ENCODE measurements around the gene NARS2.

Gene NARS2

GRCh38 chr11:78446210-78446609, 128.5 kb downstream of the NARS2 start:
- TF ChIP-seq TCF12 (IDR thresholded peaks at IDR 0.05; ENCODE audit: low read depth) (no peak), REST (IDR thresholded peaks at IDR 0.05; ENCODE audit: low read depth) (no peak), USF1 (IDR thresholded peaks at IDR 0.05) (no peak), EP300 (IDR thresholded peaks at IDR 0.05; ENCODE audit: borderline replicate concordance) (no peak), RAD21 (IDR thresholded peaks at IDR 0.05; ENCODE audit: low read depth) (no peak), CEBPB (IDR thresholded peaks at IDR 0.05) (no peak), CREB1 (IDR thresholded peaks at IDR 0.05; ENCODE audit: low read depth) (no peak), EGR1 (IDR thresholded peaks at IDR 0.05) (no peak), TAF1 (IDR thresholded peaks at IDR 0.05; ENCODE audit: low read depth) (no peak), ZBTB7A (IDR thresholded peaks at IDR 0.05; ENCODE audit: low read depth) (no peak), MAX (IDR thresholded peaks at IDR 0.05) (no peak)

GRCh38 chr11:78444726-78445125, 129.9 kb downstream of the NARS2 start:
- TF ChIP-seq CREB1 (IDR thresholded peaks at IDR 0.05; ENCODE audit: low read depth), result no peak
- TF ChIP-seq TCF12 (IDR thresholded peaks at IDR 0.05; ENCODE audit: low read depth), result no peak
- no peak for TF ChIP-seq TEAD4 (IDR thresholded peaks at IDR 0.05)
- no peak for TF ChIP-seq USF1 (IDR thresholded peaks at IDR 0.05)
- TF ChIP-seq EGR1 (IDR thresholded peaks at IDR 0.05), result no peak
- TF ChIP-seq MAX (IDR thresholded peaks at IDR 0.05), result no peak

- no peak for TF ChIP-seq RAD21 (IDR thresholded peaks at IDR 0.05; ENCODE audit: low read depth)
- no peak for TF ChIP-seq TEAD4 (IDR thresholded peaks at IDR 0.05)
- TF ChIP-seq ZBTB7A (IDR thresholded peaks at IDR 0.05; ENCODE audit: low read depth), result no peak
- no peak for TF ChIP-seq NFIC (IDR thresholded peaks at IDR 0.05)
- TF ChIP-seq CEBPB (IDR thresholded peaks at IDR 0.05), result no peak
- TF ChIP-seq USF1 (IDR thresholded peaks at IDR 0.05), result no peak
- TF ChIP-seq CREB1 (IDR thresholded peaks at IDR 0.05; ENCODE audit: low read depth), result no peak
- TF ChIP-seq EP300 (IDR thresholded peaks at IDR 0.05; ENCODE audit: borderline replicate concordance), result no peak
- no peak for TF ChIP-seq EGR1 (IDR thresholded peaks at IDR 0.05)
- TF ChIP-seq FOXM1 (IDR thresholded peaks at IDR 0.05; ENCODE audit: borderline replicate concordance, low read depth), result no peak
- no peak for TF ChIP-seq TCF12 (IDR thresholded peaks at IDR 0.05; ENCODE audit: low read depth)
Observed at GRCh38 chr11:78441956-78442355, 132.7 kb downstream of the NARS2 start.

- TF ChIP-seq TCF12 (IDR thresholded peaks at IDR 0.05; ENCODE audit: low read depth) (no peak), MAX (IDR thresholded peaks at IDR 0.05) (no peak), RAD21 (IDR thresholded peaks at IDR 0.05; ENCODE audit: low read depth) (no peak), TEAD4 (IDR thresholded peaks at IDR 0.05) (no peak), FOXM1 (IDR thresholded peaks at IDR 0.05; ENCODE audit: borderline replicate concordance, low read depth) (no peak), EP300 (IDR thresholded peaks at IDR 0.05; ENCODE audit: borderline replicate concordance) (no peak), CREB1 (IDR thresholded peaks at IDR 0.05; ENCODE audit: low read depth) (no peak), TAF1 (IDR thresholded peaks at IDR 0.05; ENCODE audit: low read depth) (no peak)
Observed at GRCh38 chr11:78438298-78438975, 136.2 kb downstream of the NARS2 start.

- TF ChIP-seq ZBTB7A (IDR thresholded peaks at IDR 0.05; ENCODE audit: low read depth), result no peak
- TF ChIP-seq REST (IDR thresholded peaks at IDR 0.05; ENCODE audit: low read depth), result no peak
- no peak for TF ChIP-seq RAD21 (IDR thresholded peaks at IDR 0.05; ENCODE audit: low read depth)
- TF ChIP-seq EGR1 (IDR thresholded peaks at IDR 0.05), result no peak
- TF ChIP-seq YY1 (IDR thresholded peaks at IDR 0.05; ENCODE audit: low read depth), result no peak
- no peak for TF ChIP-seq NFIC (IDR thresholded peaks at IDR 0.05)
- TF ChIP-seq TCF12 (IDR thresholded peaks at IDR 0.05; ENCODE audit: low read depth), result no peak
- no peak for TF ChIP-seq TAF1 (IDR thresholded peaks at IDR 0.05; ENCODE audit: low read depth)
- no peak for TF ChIP-seq TEAD4 (IDR thresholded peaks at IDR 0.05)
- no peak for TF ChIP-seq USF1 (IDR thresholded peaks at IDR 0.05)
- no peak for TF ChIP-seq CEBPB (IDR thresholded peaks at IDR 0.05)
- no peak for TF ChIP-seq FOXM1 (IDR thresholded peaks at IDR 0.05; ENCODE audit: borderline replicate concordance, low read depth)
- no peak for TF ChIP-seq MAX (IDR thresholded peaks at IDR 0.05)
- TF ChIP-seq CREB1 (IDR thresholded peaks at IDR 0.05; ENCODE audit: low read depth), result no peak
- no peak for TF ChIP-seq EP300 (IDR thresholded peaks at IDR 0.05; ENCODE audit: borderline replicate concordance)
Observed at GRCh38 chr11:78432956-78433355, 141.7 kb downstream of the NARS2 start.
